Peyer's patch (tissue), 4 donors: ENCODE data around the gene LRGUK.

Experiments
- CTCF ChIP-seq, 6 experiments: fragments of 450-650 bp in 4 of 6; fragments of 200-600 bp in 2 of 6; sonication (generic) in 1 of 6; IDR thresholded peaks; one replicate each; pipeline ENCODE4 v1.5.1; 2017 to 2019; ENCODE audit warnings: antibody characterized with exemption in 6 of 6, mild to moderate bottlenecking in 3 of 6, moderate library complexity in 1 of 6
- POLR2A ChIP-seq, 2 donors: fragments of 450-650 bp; IDR thresholded peaks; one replicate each; pipeline ENCODE4 v1.5.1; 2017; ENCODE audit warnings: antibody characterized with exemption in 2 of 2, mild to moderate bottlenecking in 2 of 2, moderate library complexity in 2 of 2

- TF ChIP-seq CTCF (IDR thresholded peaks at IDR 0.05) (no peak), POLR2A (IDR thresholded peaks at IDR 0.05) (no peak)
These were observed 59.7 kb downstream of the LRGUK start for GRCh38 chr7:134186801-134187200.
